A549 treated with dexamethasone at 1 μM for 4 hours (cell line): Measurements from ENCODE around the gene CSTF2T. TPM values are rescaled to one million over a fixed set of nuclear protein-coding genes. Genes with fewer than 3 reads are reported as not detected.

Source experiments
- total RNA-seq: library from RNA; stranded (reverse); fragments of 200-300 nt; extraction: Qiagen RNA extraction; gene quantifications from 5 replicates; pipeline ENCODE4 v1.2.3, GENCODE V29; 2022

The CSTF2T gene
- 15.2 to 17.0 TPM (median 15.8 TPM) in 5 replicates for total RNA-seq

GRCh38 chr10:51699475-51700227 lies at the start of gene CSTF2T:
CSTF2T (minus strand) TSS chr10:51699595; CDS start chr10:51699549, 46 bp downstream.

